GM18858 (cell line): ENCODE data around the gene CPS1.
A peak's percentile ranks its signal among the peaks of the same experiment; 100 is the strongest.

ENCODE experiments used
- ATAC-seq: cut with Tn5 transposase; IDR thresholded peaks from one replicate; pipeline ENCODE4 v1.9.1; 2021; ENCODE audit not compliant: unreplicated experiment

CPS1 gene

GRCh38 chr2:210604666-210605065, 48.3 kb downstream of the CPS1 start:
- ATAC-seq = no peak

GRCh38 chr2:210606001-210606400, 49.6 kb downstream of the CPS1 start:
- ATAC-seq = no peak

GRCh38 chr2:210611466-210611865, 55.1 kb downstream of the CPS1 start:
- ATAC-seq = peak; percentile 57

GRCh38 chr2:210616074-210616473, 59.7 kb downstream of the CPS1 start:
- no peak for ATAC-seq

- no peak for ATAC-seq
Observed at GRCh38 chr2:210617318-210617717, 60.9 kb downstream of the CPS1 start.

- ATAC-seq = peak; percentile 59
Observed at GRCh38 chr2:210617732-210618330, 61.4 kb downstream of the CPS1 start.

- no peak for ATAC-seq
Observed at GRCh38 chr2:210620456-210620855, 64.1 kb downstream of the CPS1 start.

- no peak for ATAC-seq
Observed at GRCh38 chr2:210623506-210623905, 67.1 kb downstream of the CPS1 start.

GRCh38 chr2:210626849-210627248, 70.5 kb downstream of the CPS1 start:
- ATAC-seq = no peak

GRCh38 chr2:210630873-210631560, 74.6 kb downstream of the CPS1 start:
- ATAC-seq = no peak

GRCh38 chr2:210633699-210634098, 77.3 kb downstream of the CPS1 start:
- no peak for ATAC-seq

GRCh38 chr2:210635257-210635656, 78.9 kb downstream of the CPS1 start:
- no peak for ATAC-seq

GRCh38 chr2:210642333-210642732, 85.9 kb downstream of the CPS1 start:
- ATAC-seq = no peak

GRCh38 chr2:210647151-210647550, 90.8 kb downstream of the CPS1 start:
- ATAC-seq = no peak

GRCh38 chr2:210654091-210654490, 97.7 kb downstream of the CPS1 start:
- no peak for ATAC-seq

- no peak for ATAC-seq
Observed at GRCh38 chr2:210655229-210655975, 99.0 kb downstream of the CPS1 start.

GRCh38 chr2:210657874-210658273, 101.5 kb downstream of the CPS1 start:
- no peak for ATAC-seq

GRCh38 chr2:210660751-210661150, 104.4 kb downstream of the CPS1 start:
- no peak for ATAC-seq

- ATAC-seq = no peak
Observed at GRCh38 chr2:210662560-210662959, 106.2 kb downstream of the CPS1 start.

GRCh38 chr2:210663631-210664089, 107.3 kb downstream of the CPS1 start:
- no peak for ATAC-seq

GRCh38 chr2:210667711-210668110, 111.3 kb downstream of the CPS1 start:
- ATAC-seq = no peak

- no peak for ATAC-seq
Observed at GRCh38 chr2:210671065-210671464, 114.7 kb downstream of the CPS1 start.
